Caco-2 (cell line): ENCODE results near the gene LRBA. TPM values are rescaled to one million over a fixed set of nuclear protein-coding genes. Genes with fewer than 3 reads are reported as not detected.
"Not testable (repeated sequence)": the region's sequence is repeated elsewhere in the genome, so short reads cannot be mapped to it uniquely, and the experiment has no call there.

Experiments used
- BruUV-seq: library from RNA; stranded (reverse); fragments of 400-500 nt; replicated peaks from 2 replicates; lab custom pipeline; 2021; lab: Mats Ljungman, UMichigan
- CTCF ChIA-PET: fragments of 300-600 bp; sonication (Branson Sonifier 250); formaldehyde crosslinking; loops from one replicate; lab custom pipeline; 2022; ENCODE audit warnings: antibody characterized with exemption; lab: Charles Lee
- POLR2A ChIA-PET: fragments of 300-600 bp; sonication (Branson Sonifier 250); formaldehyde crosslinking; loops from one replicate; lab custom pipeline; 2022; ENCODE audit warnings: antibody characterized with exemption; lab: Charles Lee
- DNase-seq, 2 experiments: peaks; one replicate each; pipeline versions ENCODE4 v3.0.0 to v3.0.0-alpha.2; 2020 to 2022
- H3K27me3 ChIP-seq: replicated peaks from 2 replicates; pipeline ENCODE4 v1.6.0; 2011; ENCODE audit warnings: low read length; ENCODE audit not compliant: control insufficient read depth, insufficient read depth
- H3K36me3 ChIP-seq: 2 replicates; pipeline ENCODE4 v1.5.1; 2011; ENCODE audit warnings: low read length; ENCODE audit not compliant: control insufficient read depth, insufficient read depth
- H3K4me1 ChIP-seq: fragments of 250-450 bp; sonication (Bioruptor Pico); 2 replicates; pipeline ENCODE4 v1.5.1; 2020; ENCODE audit warnings: mild to moderate bottlenecking
- H3K4me3 ChIP-seq: 2 replicates; pipeline ENCODE4 v1.5.1; 2011; ENCODE audit warnings: low read depth, mild to moderate bottlenecking, control low read depth, low read length
- H3K9me3 ChIP-seq: fragments of 250-450 bp; sonication (Bioruptor Pico); 2 replicates; pipeline ENCODE4 v1.5.1; 2020; ENCODE audit warnings: mild to moderate bottlenecking, moderate library complexity
- H3K27ac Mint-ChIP-seq: one replicate; pipeline ENCODE4 v1.8.0; 2022; ENCODE audit warnings: mixed read lengths; ENCODE audit not compliant: unreplicated experiment
- H3K27me3 Mint-ChIP-seq: one replicate; pipeline ENCODE4 v1.8.0; 2022; ENCODE audit warnings: mixed read lengths; ENCODE audit not compliant: insufficient read depth, unreplicated experiment
- H3K36me3 Mint-ChIP-seq: one replicate; pipeline ENCODE4 v1.8.0; 2022; ENCODE audit warnings: mild to moderate bottlenecking, mixed read lengths; ENCODE audit not compliant: insufficient read depth, unreplicated experiment
- H3K4me1 Mint-ChIP-seq: one replicate; pipeline ENCODE4 v1.8.0; 2022; ENCODE audit warnings: low read depth, mixed read lengths; ENCODE audit not compliant: unreplicated experiment
- H3K4me3 Mint-ChIP-seq: one replicate; pipeline ENCODE4 v1.8.0; 2022; ENCODE audit warnings: mild to moderate bottlenecking, moderate library complexity, mixed read lengths; ENCODE audit not compliant: unreplicated experiment
- H3K9me3 Mint-ChIP-seq: one replicate; pipeline ENCODE4 v1.8.0; 2022; ENCODE audit warnings: mixed read lengths; ENCODE audit not compliant: unreplicated experiment
- intact Hi-C: fragments of 100-400 bp; cut with micrococcal nuclease; formaldehyde crosslinking; loops from one replicate; pipeline ENCODE4 v1.10.0; 2022; ENCODE audit not compliant: unreplicated experiment
- total RNA-seq: library from RNA; stranded (reverse); gene quantifications from 2 replicates; pipeline ENCODE4 v1.2.3, GENCODE V29; 2022
- TF ChIP-seq, protein P1 (sequence below), 2 experiments: fragments of 200-600 bp in 1 of 2; IDR thresholded peaks; 1 replicate in 1 of 2; 2 replicates in 1 of 2; pipeline versions ENCODE4 v1.5.1 to v1.8.0; 2011 to 2022; ENCODE audit warnings: antibody characterized with exemption in 1 of 2, control low read depth in 1 of 2, inconsistent platforms in 1 of 2, low read depth in 1 of 2, low read length in 1 of 2, mild to moderate bottlenecking in 1 of 2, moderate library complexity in 1 of 2; ENCODE audit not compliant: insufficient read depth in 1 of 2, severe bottlenecking in 1 of 2, unreplicated experiment in 1 of 2

The LRBA gene
- total RNA-seq, 1 experiment from 2014 or later = 53.2 TPM

DNA sequence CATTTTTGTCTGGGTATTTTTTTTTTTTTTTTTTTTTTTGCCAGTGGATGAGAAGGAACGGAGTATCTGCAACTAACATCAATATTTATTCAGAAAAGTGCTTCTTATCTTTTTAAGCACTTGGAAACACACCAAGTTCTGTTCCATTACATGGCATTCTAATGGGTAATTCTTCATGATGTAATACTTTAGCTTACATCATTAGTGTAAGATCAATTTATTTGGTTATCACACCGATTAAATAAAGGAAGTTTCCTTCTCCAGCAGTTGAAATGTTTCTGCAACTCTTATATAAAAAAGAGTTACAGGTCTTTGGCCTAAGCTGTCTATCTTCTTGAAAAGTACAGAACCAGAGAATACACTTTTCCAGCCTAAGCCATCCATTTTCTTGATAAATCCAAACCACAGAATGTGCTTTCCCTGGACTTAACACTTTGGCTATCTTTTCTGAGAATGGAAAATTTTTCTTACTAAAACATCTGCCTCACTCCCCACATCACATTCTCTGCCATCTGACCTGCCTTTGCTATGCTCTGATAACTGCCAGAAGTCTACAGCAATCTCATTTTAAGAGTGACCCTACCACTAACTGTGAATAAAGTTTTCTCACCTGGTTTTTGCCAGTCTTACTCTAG is 625.1 kb downstream of the LRBA start:
- ChIA-PET CTCF (no interaction called here), POLR2A (no interaction called here)
- H3K36me3 ChIP-seq = no peaks in the 10 kb centered on the region
- H3K9me3 ChIP-seq = 0 out of 2 replicates have a peak, but pooled peaks cover 3% of the 10 kb centered on the region
- Mint-ChIP-seq H3K4me3 (no peak overlapping the region), H3K27ac (no peak overlapping the region), H3K36me3 (no peaks in the 10 kb centered on the region), H3K4me1 (no peaks in the 10 kb centered on the region), H3K27me3 (no peaks in the 10 kb centered on the region), H3K9me3 (no peaks in the 10 kb centered on the region)
- no peak overlapping the region for H3K4me3 ChIP-seq
- intact Hi-C loops = no loop called here
- H3K27me3 ChIP-seq = no peaks in the 10 kb centered on the region
- no peak for DNase-seq
- BruUV-seq = no TSS peak
- TF ChIP-seq, protein P1, sequence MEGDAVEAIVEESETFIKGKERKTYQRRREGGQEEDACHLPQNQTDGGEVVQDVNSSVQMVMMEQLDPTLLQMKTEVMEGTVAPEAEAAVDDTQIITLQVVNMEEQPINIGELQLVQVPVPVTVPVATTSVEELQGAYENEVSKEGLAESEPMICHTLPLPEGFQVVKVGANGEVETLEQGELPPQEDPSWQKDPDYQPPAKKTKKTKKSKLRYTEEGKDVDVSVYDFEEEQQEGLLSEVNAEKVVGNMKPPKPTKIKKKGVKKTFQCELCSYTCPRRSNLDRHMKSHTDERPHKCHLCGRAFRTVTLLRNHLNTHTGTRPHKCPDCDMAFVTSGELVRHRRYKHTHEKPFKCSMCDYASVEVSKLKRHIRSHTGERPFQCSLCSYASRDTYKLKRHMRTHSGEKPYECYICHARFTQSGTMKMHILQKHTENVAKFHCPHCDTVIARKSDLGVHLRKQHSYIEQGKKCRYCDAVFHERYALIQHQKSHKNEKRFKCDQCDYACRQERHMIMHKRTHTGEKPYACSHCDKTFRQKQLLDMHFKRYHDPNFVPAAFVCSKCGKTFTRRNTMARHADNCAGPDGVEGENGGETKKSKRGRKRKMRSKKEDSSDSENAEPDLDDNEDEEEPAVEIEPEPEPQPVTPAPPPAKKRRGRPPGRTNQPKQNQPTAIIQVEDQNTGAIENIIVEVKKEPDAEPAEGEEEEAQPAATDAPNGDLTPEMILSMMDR (IDR thresholded peaks at IDR 0.05; ENCODE audit: insufficient read depth in 1 of 2, low read depth in 1 of 2, low read length in 1 of 2, severe bottlenecking in 1 of 2, unreplicated experiment in 1 of 2) = no peak
- no peaks in the 10 kb centered on the region for H3K4me1 ChIP-seq

DNA sequence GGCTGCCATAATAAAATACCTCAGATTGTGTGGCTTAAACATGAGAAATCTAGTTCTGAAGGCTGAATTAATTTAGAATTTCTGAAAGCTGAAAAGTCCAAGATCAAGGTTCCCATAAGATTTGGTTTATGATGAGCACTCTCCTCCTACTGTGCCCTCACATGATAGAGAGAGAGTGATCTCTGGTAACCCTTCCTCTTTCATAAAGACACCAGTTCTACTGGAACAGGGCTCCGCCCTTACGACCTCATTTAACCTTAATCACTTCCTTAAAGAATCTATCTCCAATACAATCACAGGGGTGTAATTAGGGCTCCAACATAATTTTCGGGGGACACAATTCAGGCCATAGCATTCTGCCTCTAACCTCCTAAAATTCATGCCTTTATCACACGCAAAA is 627.1 kb downstream of the LRBA start:
- H3K4me1 ChIP-seq = no peaks in the 10 kb centered on the region
- no peaks in the 10 kb centered on the region for H3K36me3 ChIP-seq
- Mint-ChIP-seq H3K27ac (no peak overlapping the region), H3K4me1 (no peaks in the 10 kb centered on the region), H3K9me3 (no peaks in the 10 kb centered on the region), H3K4me3 (no peak overlapping the region), H3K36me3 (no peaks in the 10 kb centered on the region), H3K27me3 (no peaks in the 10 kb centered on the region)
- DNase-seq = no peak
- intact Hi-C loops = no loop called here
- TF ChIP-seq, protein P1 (IDR thresholded peaks at IDR 0.05; ENCODE audit: insufficient read depth in 1 of 2, low read depth in 1 of 2, low read length in 1 of 2, severe bottlenecking in 1 of 2, unreplicated experiment in 1 of 2) = no peak
- 0 out of 2 replicates have a peak, but pooled peaks cover 1% of the 10 kb centered on the region for H3K9me3 ChIP-seq
- ChIA-PET CTCF (no interaction called here), POLR2A (no interaction called here)
- no peaks in the 10 kb centered on the region for H3K27me3 ChIP-seq
- BruUV-seq = no TSS peak
- H3K4me3 ChIP-seq = no peak overlapping the region

DNA sequence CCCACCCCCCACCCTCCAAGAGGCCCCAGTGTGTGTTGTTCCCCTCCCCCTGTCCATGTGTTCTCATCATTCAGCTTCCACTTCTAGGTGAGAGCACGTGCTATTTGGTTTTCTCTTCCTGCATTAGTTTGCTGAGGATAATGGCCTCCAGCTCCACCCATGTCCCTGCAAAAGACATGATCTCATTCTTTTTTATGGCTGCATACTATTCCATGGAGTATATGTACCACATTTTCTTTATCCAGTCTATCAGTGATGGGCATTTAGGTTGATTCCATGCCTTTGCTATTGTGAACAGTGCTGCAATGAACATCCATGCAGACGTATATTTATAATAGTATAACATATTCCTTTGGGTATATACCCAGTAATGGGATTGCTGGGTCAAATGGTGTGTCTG is 628.7 kb downstream of the LRBA start:
- H3K4me3 ChIP-seq, intact Hi-C loops, H3K36me3 Mint-ChIP-seq, H3K27me3 ChIP-seq, H3K9me3 Mint-ChIP-seq, H3K4me3 Mint-ChIP-seq, POLR2A ChIA-PET, H3K27ac Mint-ChIP-seq, H3K4me1 ChIP-seq, H3K27me3 Mint-ChIP-seq, BruUV-seq, H3K36me3 ChIP-seq, CTCF ChIA-PET, DNase-seq, H3K4me1 Mint-ChIP-seq, H3K9me3 ChIP-seq: not testable (repeated sequence)
